PC-9 (cell line): ENCODE measurements around the gene PEF1. TPM values are rescaled to one million over a fixed set of nuclear protein-coding genes. Genes with fewer than 3 reads are reported as not detected.
A peak's percentile ranks its signal among the peaks of the same experiment; 100 is the strongest.

Source experiments
- BruUV-seq: library from RNA; stranded (reverse); fragments of 400-500 nt; replicated peaks from 2 replicates; lab custom pipeline; 2021; lab: Mats Ljungman, UMichigan
- CTCF ChIA-PET: fragments of 300-600 bp; sonication (Branson Sonifier 250); formaldehyde crosslinking; loops from one replicate; lab custom pipeline; 2022; ENCODE audit warnings: antibody characterized with exemption; lab: Charles Lee
- POLR2A ChIA-PET: fragments of 300-600 bp; sonication (Branson Sonifier 250); formaldehyde crosslinking; loops from one replicate; lab custom pipeline; 2022; ENCODE audit warnings: antibody characterized with exemption; ENCODE audit not compliant: unreplicated experiment; lab: Charles Lee
- DNase-seq, 2 experiments: peaks; one replicate each; pipeline versions ENCODE4 v3.0.0 to v3.0.0-alpha.2; 2015 to 2022; ENCODE audit warnings: mixed read lengths in 1 of 2
- H2AFZ ChIP-seq: fragments of 200-600 bp; sonication (generic); 2 replicates; pipeline ENCODE4 v1.8.1; 2017; ENCODE audit warnings: antibody characterized with exemption
- H3F3A ChIP-seq: fragments of 200-600 bp; sonication (generic); 2 replicates; pipeline ENCODE4 v1.8.1; 2017; ENCODE audit warnings: antibody characterized with exemption, mild to moderate bottlenecking, low read depth; ENCODE audit not compliant: insufficient read depth
- H3K27ac ChIP-seq: fragments of 200-600 bp; sonication (generic); 2 replicates; pipeline ENCODE4 v1.6.1; 2016; ENCODE audit warnings: mixed run types
- H3K27me3 ChIP-seq: fragments of 200-600 bp; sonication (generic); 2 replicates; pipeline ENCODE4 v1.6.1; 2016; ENCODE audit warnings: low read depth, mixed run types; ENCODE audit not compliant: insufficient read depth
- H3K36me3 ChIP-seq: fragments of 200-600 bp; sonication (generic); 2 replicates; pipeline ENCODE4 v1.6.1; 2016; ENCODE audit warnings: low read depth, mixed run types
- H3K4me1 ChIP-seq: fragments of 200-600 bp; sonication (generic); replicated peaks from 2 replicates; pipeline ENCODE4 v1.6.1; 2016; ENCODE audit warnings: mixed run types; ENCODE audit not compliant: insufficient read depth
- H3K4me2 ChIP-seq: fragments of 200-600 bp; sonication (generic); 2 replicates; pipeline ENCODE4 v1.6.1; 2017; ENCODE audit warnings: mixed run types
- H3K4me3 ChIP-seq: fragments of 200-600 bp; sonication (generic); 2 replicates; pipeline ENCODE4 v1.6.1; 2016; ENCODE audit warnings: mixed run types
- H3K79me2 ChIP-seq: fragments of 200-600 bp; sonication (generic); 2 replicates; pipeline ENCODE4 v1.6.1; 2017; ENCODE audit warnings: low read depth, mixed run types
- H3K9me2 ChIP-seq: fragments of 200-600 bp; sonication (generic); 2 replicates; pipeline ENCODE4 v1.8.1; 2017; ENCODE audit warnings: mild to moderate bottlenecking; ENCODE audit not compliant: insufficient read depth
- H3K9me3 ChIP-seq: fragments of 200-600 bp; sonication (generic); 2 replicates; pipeline ENCODE4 v1.8.1; 2016; ENCODE audit warnings: low read depth; ENCODE audit not compliant: insufficient read depth
- H4K20me1 ChIP-seq: fragments of 200-600 bp; sonication (generic); 2 replicates; pipeline ENCODE4 v1.8.1; 2017; ENCODE audit not compliant: insufficient read depth
- CTCF ChIP-seq: fragments of 200-600 bp; sonication (generic); conservative IDR thresholded peaks from 2 replicates; pipeline ENCODE4 v1.6.1; 2017; ENCODE audit warnings: mixed run types, antibody characterized with exemption, mild to moderate bottlenecking, moderate library complexity
- EZH2 ChIP-seq: fragments of 200-600 bp; sonication (generic); IDR thresholded peaks from 2 replicates; pipeline ENCODE4 v1.8.0; 2017; ENCODE audit warnings: antibody characterized with exemption, low read depth
- intact Hi-C: fragments of 100-400 bp; cut with micrococcal nuclease; formaldehyde crosslinking; loops from one replicate; pipeline ENCODE4 v1.10.0; 2022; ENCODE audit not compliant: unreplicated experiment
- total RNA-seq: library from RNA; stranded (reverse); gene quantifications from 2 replicates; pipeline ENCODE4 v1.2.3, GENCODE V29; 2021

Gene PEF1
- total RNA-seq, 1 experiment from 2014 or later = 40.3 TPM

- POLR2A ChIA-PET = no interaction called here
- no TSS peak for BruUV-seq
- H3F3A ChIP-seq = peaks cover 30% of the 10 kb centered on the region; the same call in 1 of the 2 replicates
- H3K36me3 ChIP-seq = no peaks in the 10 kb centered on the region
- H3K4me3 ChIP-seq = no peak overlapping the region
- no peak overlapping the region for H3K27ac ChIP-seq
- peaks cover 42% of the 10 kb centered on the region for H3K4me1 ChIP-seq
- H4K20me1 ChIP-seq = no peaks in the 10 kb centered on the region
- no peak overlapping the region for H3K4me2 ChIP-seq
- DNase-seq = no peak
- CTCF ChIA-PET = interaction anchor here (0.6 kb wide), 1 partner anchor 24 kb away, joined by 3 read pairs; no protein-coding TSS in a partner anchor
- intact Hi-C loops = no loop called here
- no peaks in the 10 kb centered on the region for H3K27me3 ChIP-seq
- no peaks in the 10 kb centered on the region for H3K79me2 ChIP-seq
- no peaks in the 10 kb centered on the region for H3K9me3 ChIP-seq
- no peak for TF ChIP-seq EZH2
- no peak for TF ChIP-seq CTCF
- no peaks in the 10 kb centered on the region for H3K9me2 ChIP-seq
- no peak overlapping the region for H2AFZ ChIP-seq
Observed at GRCh38 chr1:31691446-31691845, 46.8 kb upstream of the PEF1 start.

GRCh38 chr1:31690921-31691320, 46.2 kb upstream of the PEF1 start:
- intact Hi-C loops = no loop called here

GRCh38 chr1:31689854-31690253, 45.2 kb upstream of the PEF1 start:
- Histone ChIP-seq H3K36me3 (no peaks in the 10 kb centered on the region), H3K9me3 (no peaks in the 10 kb centered on the region), H3K4me3 (no peak overlapping the region; the same call in 1 of the 2 replicates), H3K4me2 (peak overlapping the region; percentile 57), H3K9me2 (no peaks in the 10 kb centered on the region), H3K27me3 (no peaks in the 10 kb centered on the region), H3K4me1 (peaks cover 42% of the 10 kb centered on the region), H2AFZ (no peak overlapping the region), H3K79me2 (no peaks in the 10 kb centered on the region), H4K20me1 (no peaks in the 10 kb centered on the region), H3F3A (peaks cover 30% of the 10 kb centered on the region; the same call in 1 of the 2 replicates), H3K27ac (peak overlapping the region; percentile 44)
- no TSS peak for BruUV-seq
- CTCF ChIA-PET = interaction anchor here (0.6 kb wide), 1 partner anchor 496 kb away, joined by 4 read pairs; no protein-coding TSS in a partner anchor
- POLR2A ChIA-PET = interaction anchor here (0.5 to 0.6 kb wide), 3 partner anchors 23 to 961 kb away, joined by 3 to 5 read pairs (median 3); partner anchors contain the start of gene RBBP4
- intact Hi-C loops = no loop called here
- TF ChIP-seq EZH2 (no peak), CTCF (no peak)
- peak; percentile 80 to 98 for DNase-seq

More at GRCh38 chr1:31690921-31691320, 46.2 kb upstream of the PEF1 start:
- Histone ChIP-seq H3K27ac (no peak overlapping the region), H3K36me3 (no peaks in the 10 kb centered on the region), H3K9me3 (no peaks in the 10 kb centered on the region), H4K20me1 (no peaks in the 10 kb centered on the region), H3K4me2 (0 out of 2 replicates have a peak overlapping the region, but pooled peaks have one; percentile 57), H3K4me1 (peaks cover 42% of the 10 kb centered on the region), H3K9me2 (no peaks in the 10 kb centered on the region), H3F3A (peaks cover 30% of the 10 kb centered on the region; the same call in 1 of the 2 replicates), H3K27me3 (no peaks in the 10 kb centered on the region), H2AFZ (no peak overlapping the region), H3K79me2 (no peaks in the 10 kb centered on the region), H3K4me3 (no peak overlapping the region)
- POLR2A ChIA-PET = no interaction called here
- BruUV-seq = no TSS peak
- CTCF ChIA-PET = no interaction called here
- no peak for TF ChIP-seq CTCF
- no peak for TF ChIP-seq EZH2
- no peak for DNase-seq
